Thyroid gland (tissue), 4 donors: ENCODE data around the gene FANCD2. TPM values are rescaled to one million over a fixed set of nuclear protein-coding genes. Genes with fewer than 3 reads are reported as not detected.
"Not testable (repeated sequence)": the region's sequence is repeated elsewhere in the genome, so short reads cannot be mapped to it uniquely, and the experiment has no call there.

Source experiments
- DNase-seq, 2 donors: peaks; one replicate each; pipeline ENCODE4 v3.0.0-alpha.2; 2019
- H3K27ac ChIP-seq, 3 donors: fragments of 200-600 bp; sonication (generic); 1 replicate in 2 of 3; 2 replicates in 1 of 3; pipeline ENCODE4 v1.5.1; 2016 to 2019; ENCODE audit warnings: mild to moderate bottlenecking in 1 of 3, moderate library complexity in 1 of 3
- H3K27me3 ChIP-seq: fragments of 200-600 bp; sonication (generic); one replicate; pipeline ENCODE4 v1.5.1; 2019
- H3K36me3 ChIP-seq, 2 donors: fragments of 200-600 bp; sonication (generic); one replicate each; pipeline ENCODE4 v1.5.1; 2016 to 2019
- H3K4me1 ChIP-seq, 2 donors: fragments of 200-600 bp; sonication (generic); one replicate each; pipeline ENCODE4 v1.5.1; 2017 to 2019
- H3K4me3 ChIP-seq, 3 donors: fragments of 200-600 bp; sonication (generic); replicated peaks in 1 of 3; 1 replicate in 2 of 3; 2 replicates in 1 of 3; pipeline ENCODE4 v1.5.1; 2016; ENCODE audit warnings: mild to moderate bottlenecking in 1 of 3
- H3K9me3 ChIP-seq: fragments of 200-600 bp; sonication (generic); one replicate; pipeline ENCODE4 v1.5.1; 2017
- CTCF ChIP-seq, 6 experiments: fragments of 200-600 bp in 3 of 6; fragments of 450-650 bp in 3 of 6; sonication (generic) in 3 of 6; IDR thresholded peaks; one replicate each; pipeline ENCODE4 v1.5.1; 2016 to 2019; ENCODE audit warnings: antibody characterized with exemption in 6 of 6, mild to moderate bottlenecking in 2 of 6, inconsistent platforms in 1 of 6, moderate library complexity in 1 of 6
- POLR2A ChIP-seq, 2 donors: fragments of 450-650 bp; IDR thresholded peaks; one replicate each; pipeline ENCODE4 v1.6.1; 2017; ENCODE audit warnings: antibody characterized with exemption in 2 of 2, mild to moderate bottlenecking in 2 of 2, moderate library complexity in 1 of 2
- WGBS, 2 donors: methylation state at CpG; one replicate each; pipeline ENCODE4 v1.1.5; 2017; 5-methylcytosine and 5-hydroxymethylcytosine counted together
- intact Hi-C: fragments of 100-400 bp; cut with DNase I; formaldehyde crosslinking; loops from one replicate; pipeline ENCODE4 v1.15.1; 2023
- total RNA-seq, 4 donors: library from RNA; depleted of rRNA; stranded (reverse); fragments of >200 nt; gene quantifications; one replicate each; pipeline ENCODE4 v1.2.3, GENCODE V29; 2016

Gene FANCD2
- total RNA-seq, 4 donors from 2014 or later: 2.0 to 7.9 (median 4.4) TPM

- TF ChIP-seq POLR2A (IDR thresholded peaks at IDR 0.05): no peak
- no peak for TF ChIP-seq CTCF (IDR thresholded peaks at IDR 0.05)
- Histone ChIP-seq H3K4me3 (no peak overlapping the region), H3K27me3 (no peaks in the 10 kb centered on the region), H3K9me3 (no peaks in the 10 kb centered on the region), H3K36me3 (peaks cover 0 to 6% of the 10 kb centered on the region in 2 donors), H3K4me1 (peaks cover 9 to 18% of the 10 kb centered on the region in 2 donors), H3K27ac (no peak overlapping the region)
- no peak for DNase-seq
- intact Hi-C loops: no loop called here
- WGBS, 2 donors: 94 to 100% methylated on average over 2 of the region's 2 CpGs
Observed at GRCh38 chr3:10121064-10121463, 94.8 kb downstream of the FANCD2 start.

- Histone ChIP-seq H3K27ac (no peak overlapping the region), H3K36me3 (peaks cover 10 to 19% of the 10 kb centered on the region in 2 donors), H3K4me3 (no peak overlapping the region), H3K4me1 (peaks cover 0 to 14% of the 10 kb centered on the region in 2 donors), H3K27me3 (no peaks in the 10 kb centered on the region), H3K9me3 (no peaks in the 10 kb centered on the region)
- intact Hi-C loops: no loop called here
- DNase-seq: no peak
- TF ChIP-seq CTCF (IDR thresholded peaks at IDR 0.05) (no peak), POLR2A (IDR thresholded peaks at IDR 0.05) (no peak)
- 91 to 94% methylated on average over 4 of the region's 4 CpGs for WGBS, 2 donors
Observed at GRCh38 chr3:10122724-10123123, 96.5 kb downstream of the FANCD2 start.

GRCh38 chr3:10135872-10136271 lies 109.6 kb downstream of the FANCD2 start:
- H3K4me1 ChIP-seq, H3K36me3 ChIP-seq, H3K27me3 ChIP-seq, H3K27ac ChIP-seq, intact Hi-C loops, H3K4me3 ChIP-seq, DNase-seq, H3K9me3 ChIP-seq: not testable (repeated sequence)
- WGBS, 2 donors: 93 to 95% methylated on average over 9 of the region's 9 CpGs

GRCh38 chr3:10136426-10137005 lies 110.3 kb downstream of the FANCD2 start:
- H3K27me3 ChIP-seq: no peaks in the 10 kb centered on the region
- intact Hi-C loops: no loop called here
- TF ChIP-seq POLR2A (IDR thresholded peaks at IDR 0.05) (no peak), CTCF (IDR thresholded peaks at IDR 0.05) (no peak)
- no peaks in the 10 kb centered on the region for H3K9me3 ChIP-seq
- 91 to 93% methylated on average over 15 to 17 of the region's 25 CpGs for WGBS, 2 donors
- DNase-seq: no peak
- H3K27ac ChIP-seq: no peak overlapping the region
- H3K36me3 ChIP-seq: no peaks in the 10 kb centered on the region
- no peaks in the 10 kb centered on the region for H3K4me1 ChIP-seq
- H3K4me3 ChIP-seq: no peak overlapping the region

- Histone ChIP-seq H3K27ac (no peak overlapping the region), H3K9me3 (no peaks in the 10 kb centered on the region), H3K4me1 (no peaks in the 10 kb centered on the region), H3K27me3 (no peaks in the 10 kb centered on the region), H3K36me3 (no peaks in the 10 kb centered on the region), H3K4me3 (no peak overlapping the region)
- 90 to 97% methylated on average over 4 of the region's 4 CpGs for WGBS, 2 donors
- intact Hi-C loops: no loop called here
- TF ChIP-seq CTCF (IDR thresholded peaks at IDR 0.05) (no peak), POLR2A (IDR thresholded peaks at IDR 0.05) (no peak)
- DNase-seq: no peak
Observed at GRCh38 chr3:10137178-10137577, 110.9 kb downstream of the FANCD2 start.
